OCI-LY3 (cell line): ENCODE results near the gene OMP.

Source experiments
- H2AFZ ChIP-seq: fragments of 200-600, 300-600 bp; shearing (Covaris generic); 2 replicates; pipeline ENCODE4 v1.6.0; 2014; ENCODE audit warnings: antibody characterized with exemption, low read depth, low read length
- H3K27ac ChIP-seq: fragments of 200-600, 300-600 bp; sonication (generic); 2 replicates; pipeline ENCODE4 v1.5.1; 2014; ENCODE audit warnings: mild to moderate bottlenecking, low read length, moderate library complexity, mixed read lengths
- H3K27me3 ChIP-seq: fragments of 200-600, 300-600 bp; sonication (generic); 2 replicates; pipeline ENCODE4 v1.6.1; 2014; ENCODE audit warnings: low read depth, low read length, mixed read lengths
- H3K36me3 ChIP-seq: fragments of 200-600, 300-600 bp; sonication (generic); replicated peaks from 2 replicates; pipeline ENCODE3; 2014; ENCODE audit warnings: low read depth, low read length, mixed read lengths
- H3K4me1 ChIP-seq: fragments of 300-600, 200-600 bp; sonication (generic); 2 replicates; pipeline ENCODE4 v1.6.1; 2014; ENCODE audit warnings: low read length, mixed read lengths
- H3K4me2 ChIP-seq: fragments of 200-600, 300-600 bp; sonication (generic); 2 replicates; pipeline ENCODE4 v1.6.1; 2014; ENCODE audit warnings: low read length, mixed read lengths
- H3K4me3 ChIP-seq: fragments of 300-600, 200-600 bp; sonication (generic); 2 replicates; pipeline ENCODE4 v1.5.1; 2014; ENCODE audit warnings: antibody characterized with exemption, mild to moderate bottlenecking, low read length, moderate library complexity
- H3K79me2 ChIP-seq: fragments of 300-600, 200-600 bp; shearing (Covaris generic); 2 replicates; pipeline ENCODE4 v1.6.1; 2014; ENCODE audit warnings: mild to moderate bottlenecking, low read length, mixed read lengths
- H3K9ac ChIP-seq: fragments of 300-600, 200-600 bp; shearing (Covaris generic); 2 replicates; pipeline ENCODE4 v1.6.0; 2014; ENCODE audit warnings: mild to moderate bottlenecking, low read length, moderate library complexity
- H3K9me3 ChIP-seq: fragments of 200-600, 300-600 bp; shearing (Covaris generic); 2 replicates; pipeline ENCODE4 v1.6.1; 2014; ENCODE audit warnings: low read length, mixed read lengths; ENCODE audit not compliant: insufficient read depth
- H4K20me1 ChIP-seq: fragments of 200-600, 300-600 bp; sonication (generic); 2 replicates; pipeline ENCODE4 v1.6.1; 2016; ENCODE audit warnings: low read length, mixed read lengths; ENCODE audit not compliant: insufficient read depth
- CTCF ChIP-seq: fragments of 200-600, 300-600 bp; sonication (generic); IDR thresholded peaks from 2 replicates; pipeline ENCODE4 v1.5.1; 2014; ENCODE audit warnings: antibody characterized with exemption, low read length, low read depth
- EZH2phosphoT487 ChIP-seq: fragments of 200-600 bp; shearing (Covaris generic); IDR thresholded peaks from 2 replicates; pipeline ENCODE4 v1.6.1; 2018; ENCODE audit warnings: antibody characterized with exemption, mixed run types, low read depth

Gene OMP

GRCh38 chr11:77130763-77131513 is 28.3 kb downstream of the OMP start:
- Histone ChIP-seq H2AFZ (no peak overlapping the region), H3K4me1 (peaks cover 26% of the 10 kb centered on the region), H3K27ac (no peak overlapping the region), H3K27me3 (no peaks in the 10 kb centered on the region), H3K9me3 (no peaks in the 10 kb centered on the region), H3K4me3 (no peak overlapping the region), H3K79me2 (no peaks in the 10 kb centered on the region), H3K36me3 (no peaks in the 10 kb centered on the region), H4K20me1 (no peaks in the 10 kb centered on the region), H3K4me2 (no peak overlapping the region), H3K9ac (no peak overlapping the region)
- TF ChIP-seq EZH2phosphoT487 (no peak), CTCF (no peak)

GRCh38 chr11:77131560-77131959 is 28.9 kb downstream of the OMP start:
- TF ChIP-seq CTCF (no peak), EZH2phosphoT487 (no peak)
- Histone ChIP-seq H3K4me2 (no peak overlapping the region), H3K27me3 (no peaks in the 10 kb centered on the region)

DNA sequence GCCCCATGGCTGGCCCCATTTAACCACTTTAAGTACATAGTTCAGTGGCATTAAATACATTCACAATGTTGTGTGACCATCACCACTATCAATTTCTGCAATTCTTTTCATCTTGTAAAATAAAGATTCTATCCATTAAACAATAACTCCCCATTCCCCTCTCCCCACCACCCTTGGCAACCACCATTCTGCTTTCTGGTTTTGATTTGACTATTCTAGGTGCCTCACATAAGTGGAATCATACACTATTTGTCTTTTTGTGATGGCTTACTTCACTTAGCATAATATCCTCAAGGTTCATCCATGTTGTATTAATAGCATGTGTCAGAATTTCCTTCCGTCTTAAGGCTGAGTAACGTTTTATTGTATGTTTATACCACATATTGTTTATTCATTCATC is 32.4 kb downstream of the OMP start:
- Histone ChIP-seq H3K4me2 (no peak overlapping the region), H3K9me3 (no peaks in the 10 kb centered on the region), H4K20me1 (no peaks in the 10 kb centered on the region), H3K79me2 (no peaks in the 10 kb centered on the region), H3K36me3 (no peaks in the 10 kb centered on the region), H3K27me3 (no peaks in the 10 kb centered on the region), H2AFZ (no peak overlapping the region), H3K9ac (no peak overlapping the region), H3K4me1 (peaks cover 40% of the 10 kb centered on the region), H3K4me3 (no peak overlapping the region), H3K27ac (no peak overlapping the region)
- TF ChIP-seq CTCF (no peak), EZH2phosphoT487 (no peak)

More at GRCh38 chr11:77131560-77131959, 28.9 kb downstream of the OMP start:
- Histone ChIP-seq H3K79me2 (no peaks in the 10 kb centered on the region), H4K20me1 (no peaks in the 10 kb centered on the region), H3K9ac (no peak overlapping the region), H3K27ac (no peak overlapping the region), H3K9me3 (no peaks in the 10 kb centered on the region), H2AFZ (no peak overlapping the region), H3K4me1 (peaks cover 33% of the 10 kb centered on the region), H3K4me3 (no peak overlapping the region), H3K36me3 (no peaks in the 10 kb centered on the region)

- H3K36me3 ChIP-seq, result no peaks in the 10 kb centered on the region
- H3K4me1 ChIP-seq, result peaks cover 40% of the 10 kb centered on the region
- no peak for TF ChIP-seq CTCF
- no peak for TF ChIP-seq EZH2phosphoT487
- H3K27me3 ChIP-seq, result no peaks in the 10 kb centered on the region
- H3K9me3 ChIP-seq, result no peaks in the 10 kb centered on the region
- H3K79me2 ChIP-seq, result no peaks in the 10 kb centered on the region
- no peak overlapping the region for H3K4me3 ChIP-seq
- H2AFZ ChIP-seq, result 0 out of 2 replicates have a peak overlapping the region, but pooled peaks have one; percentile 40
- H3K4me2 ChIP-seq, result peak overlapping the region; percentile 25
- H3K27ac ChIP-seq, result peak overlapping the region; percentile 0; the same call in 1 of the 2 replicates
- no peak overlapping the region for H3K9ac ChIP-seq
- no peaks in the 10 kb centered on the region for H4K20me1 ChIP-seq
Observed at GRCh38 chr11:77136074-77136473, 33.4 kb downstream of the OMP start.
